AG08395 (cell line): ENCODE data around the gene ARHGEF37.
"Not testable (repeated sequence)": the region's sequence is repeated elsewhere in the genome, so short reads cannot be mapped to it uniquely, and the experiment has no call there.

Experiments used
- DNase-seq: peaks from one replicate; pipeline ENCODE4 v3.0.0; 2012; ENCODE audit warnings: mixed read lengths, low spot score

ARHGEF37 gene

DNA sequence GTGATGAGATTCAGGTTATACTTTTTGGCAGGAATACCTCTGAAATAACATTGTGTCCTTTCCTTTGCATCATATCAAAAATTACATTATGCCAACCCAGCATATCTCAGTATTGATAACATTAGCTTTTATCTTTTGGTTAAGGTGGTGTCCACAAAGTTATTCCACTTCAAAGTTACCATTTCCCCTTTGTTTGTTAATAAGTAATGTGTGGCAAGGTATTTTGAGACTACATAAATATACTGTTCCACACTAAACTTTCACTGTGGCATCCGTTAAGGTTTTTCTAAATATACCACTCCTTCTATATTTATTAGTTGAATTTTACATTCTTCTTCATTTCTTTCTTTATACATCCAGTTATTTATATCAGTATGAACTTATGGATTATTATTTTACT is 14.1 kb upstream of the ARHGEF37 start:
- no peak for DNase-seq

DNA sequence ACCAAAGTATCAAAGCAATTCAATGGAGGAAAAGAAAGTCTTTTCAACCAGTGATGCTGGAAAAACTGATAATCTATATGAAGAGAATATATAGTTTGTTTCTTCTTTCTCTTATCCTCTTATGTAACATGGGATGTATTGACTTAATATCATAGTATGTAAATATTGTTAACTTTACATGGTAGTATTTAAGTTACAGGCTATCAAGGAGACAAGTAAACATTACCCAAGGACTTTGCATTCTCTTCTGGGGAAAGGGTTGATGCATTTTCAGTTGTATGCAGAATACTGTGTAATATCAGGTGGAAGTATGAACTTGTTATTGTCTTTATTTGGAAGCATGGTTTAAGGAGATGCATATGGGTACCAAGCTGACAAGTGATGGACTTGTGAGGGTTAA is 9.1 kb upstream of the ARHGEF37 start:
- no peak for DNase-seq

DNA sequence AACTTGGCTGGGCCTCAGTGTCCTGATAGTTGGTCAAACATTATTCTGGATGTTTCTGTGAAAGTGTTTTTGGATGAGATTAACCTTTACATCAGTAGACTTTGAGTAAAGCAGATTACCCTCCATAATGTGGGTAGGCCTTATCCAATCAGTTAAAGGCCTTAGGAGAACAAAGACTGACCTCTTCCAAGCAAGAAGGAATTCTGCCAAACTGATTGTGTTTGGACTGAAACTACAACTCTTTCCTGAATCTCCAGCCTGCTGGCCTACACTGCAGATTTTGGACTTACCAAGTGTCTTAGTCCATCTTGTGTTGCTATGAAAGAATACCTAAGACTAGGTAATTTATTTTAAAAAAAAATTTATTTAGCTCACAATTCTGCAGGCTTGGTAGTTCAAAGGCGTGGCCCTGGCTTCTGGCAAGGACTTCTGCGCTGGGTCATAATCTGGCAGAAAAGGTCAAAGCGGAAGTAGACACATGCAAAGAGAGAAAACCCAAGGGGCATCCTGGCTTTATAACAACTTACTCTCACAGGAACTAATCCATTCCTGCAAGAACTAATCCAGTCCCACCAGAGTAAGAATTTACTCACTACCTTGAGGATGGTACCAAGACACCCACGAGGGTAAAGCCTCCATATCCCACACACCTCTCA is 8.6 kb upstream of the ARHGEF37 start:
- no peak for DNase-seq

DNA sequence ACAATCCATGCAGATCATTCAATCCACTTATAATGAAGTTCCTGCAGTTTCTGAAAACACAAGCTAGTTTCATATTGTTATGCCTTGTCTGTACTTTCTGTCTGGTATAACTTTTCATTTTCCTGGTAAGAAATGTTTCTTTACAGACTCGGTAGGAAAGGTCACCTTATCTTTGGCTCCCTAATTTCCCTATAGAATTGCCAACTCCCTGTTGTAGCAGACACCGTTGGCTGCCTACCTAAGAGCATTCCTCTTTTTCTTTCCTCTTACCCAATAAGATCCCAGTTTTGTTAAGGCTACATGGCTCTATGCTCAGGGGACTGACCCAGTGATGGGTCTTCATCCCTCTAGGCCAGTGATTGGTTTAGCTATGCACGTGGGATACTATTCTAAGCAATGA is 6.2 kb upstream of the ARHGEF37 start:
- DNase-seq, result no peak

DNA sequence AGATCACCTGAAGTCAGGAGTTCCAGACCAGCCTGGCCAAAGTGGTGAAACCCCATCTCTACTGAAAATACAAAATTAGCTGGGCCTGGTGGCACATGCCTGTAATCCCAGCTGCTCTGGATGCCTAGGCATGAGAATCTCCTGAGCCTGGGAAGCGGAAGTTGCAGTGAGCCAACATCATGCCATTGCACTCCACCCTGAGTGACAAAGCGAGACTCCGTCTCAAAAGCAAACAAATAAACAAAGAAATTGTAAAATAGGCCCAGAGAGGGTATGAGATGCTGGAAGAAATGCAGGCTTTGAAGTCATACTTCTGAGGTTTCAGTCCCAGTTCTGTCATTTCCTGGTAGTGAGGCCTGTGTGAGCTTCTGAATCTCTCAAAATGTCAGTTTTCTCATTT is 5.3 kb upstream of the ARHGEF37 start:
- DNase-seq, result no peak

DNA sequence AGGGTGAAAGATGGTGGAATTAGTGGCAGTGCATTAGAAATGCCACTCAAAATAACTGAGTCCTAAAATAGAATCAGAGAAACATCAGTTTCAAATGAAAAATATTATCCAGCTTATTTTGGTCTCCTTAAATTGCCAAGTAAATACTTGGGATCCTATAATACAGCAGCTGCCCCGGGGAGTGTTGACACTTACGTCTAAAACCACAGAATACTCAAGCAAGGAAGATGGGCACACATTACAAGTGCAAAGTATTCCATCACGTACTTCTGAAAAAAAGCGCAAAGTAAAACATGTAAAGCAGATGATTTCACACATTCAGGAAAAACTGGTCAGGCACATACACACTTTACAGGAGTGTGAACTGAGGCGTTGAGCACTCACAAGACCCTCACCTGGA is 2.4 kb upstream of the ARHGEF37 start:
- no peak for DNase-seq

DNA sequence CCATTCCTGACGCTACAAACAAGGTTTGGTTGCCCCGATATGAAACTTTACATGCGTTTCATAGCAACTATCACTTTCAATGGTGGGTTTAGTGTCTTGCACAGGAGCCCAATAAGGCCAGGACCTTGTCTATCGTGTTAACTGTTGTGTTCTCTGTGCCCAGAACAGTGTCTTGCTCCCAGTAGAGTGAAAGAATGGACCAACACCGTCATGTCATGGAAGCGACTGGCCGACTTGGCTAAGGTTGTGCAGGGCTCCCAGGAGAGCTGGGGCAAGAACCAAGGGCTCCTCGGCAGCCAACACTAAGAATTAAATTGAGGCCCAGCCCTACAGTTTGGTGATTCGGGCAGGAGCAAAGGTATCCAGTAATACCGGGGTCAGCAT is 498 bp upstream of the ARHGEF37 start:
- DNase-seq, result no peak

DNA sequence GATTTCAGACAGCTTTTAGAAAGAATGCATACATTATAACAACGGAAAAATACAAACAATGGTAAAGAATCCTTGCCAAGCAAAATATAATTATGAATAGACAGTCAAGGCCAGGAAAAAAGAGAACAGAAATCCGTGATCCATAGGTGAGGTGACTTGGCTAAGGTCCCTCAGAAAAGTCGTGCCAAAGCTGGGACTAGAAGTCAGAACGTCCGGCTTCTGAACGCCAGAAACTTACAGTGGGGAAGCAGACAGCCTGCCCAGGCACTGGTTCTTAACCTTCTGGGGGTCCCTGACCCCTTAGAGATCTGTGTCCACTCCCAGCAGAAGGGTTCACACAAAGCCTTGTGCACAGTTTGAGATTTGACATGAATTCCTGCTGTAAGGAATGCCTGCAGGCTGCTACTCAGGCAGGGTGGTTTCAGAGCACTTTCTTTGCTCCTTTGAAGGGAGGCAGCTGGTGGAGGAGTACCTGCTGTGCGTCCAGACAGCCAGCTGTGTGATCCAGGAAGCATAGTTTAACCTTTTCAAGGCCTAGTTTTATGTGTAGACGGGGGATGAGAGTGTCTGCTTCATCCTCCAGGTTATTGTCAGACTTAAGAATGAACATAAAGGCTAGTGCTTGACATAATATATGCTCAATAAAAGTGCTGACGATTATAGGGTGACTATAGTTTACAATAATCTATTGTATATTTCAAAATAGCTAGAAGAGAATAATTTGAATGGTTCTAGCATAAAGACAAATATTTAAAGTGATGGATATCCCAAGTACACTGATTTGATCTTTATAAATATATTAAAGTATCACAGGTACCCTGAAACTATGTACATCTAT is 852 bp downstream of the ARHGEF37 start:
- no peak for DNase-seq

DNA sequence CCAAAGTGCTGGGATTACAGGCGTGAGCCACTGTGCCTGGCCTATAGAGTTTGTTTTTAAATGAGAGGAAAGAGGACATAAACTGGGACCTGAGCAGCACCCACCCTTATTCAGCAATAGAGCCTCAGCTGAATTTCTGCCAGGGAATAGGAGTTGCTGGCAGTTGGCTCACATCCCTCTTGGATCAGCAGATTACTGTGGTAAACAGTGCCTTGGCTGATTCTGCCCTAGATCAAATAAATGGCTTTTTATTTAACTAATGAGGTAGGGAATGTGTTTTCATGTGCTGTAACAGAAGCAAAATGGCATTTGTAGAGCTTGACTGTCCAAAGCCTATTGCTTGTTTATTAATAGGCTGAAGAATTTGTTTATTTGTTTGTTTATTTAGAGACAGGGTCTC is 2.1 kb downstream of the ARHGEF37 start:
- peak; percentile 18 for DNase-seq

DNA sequence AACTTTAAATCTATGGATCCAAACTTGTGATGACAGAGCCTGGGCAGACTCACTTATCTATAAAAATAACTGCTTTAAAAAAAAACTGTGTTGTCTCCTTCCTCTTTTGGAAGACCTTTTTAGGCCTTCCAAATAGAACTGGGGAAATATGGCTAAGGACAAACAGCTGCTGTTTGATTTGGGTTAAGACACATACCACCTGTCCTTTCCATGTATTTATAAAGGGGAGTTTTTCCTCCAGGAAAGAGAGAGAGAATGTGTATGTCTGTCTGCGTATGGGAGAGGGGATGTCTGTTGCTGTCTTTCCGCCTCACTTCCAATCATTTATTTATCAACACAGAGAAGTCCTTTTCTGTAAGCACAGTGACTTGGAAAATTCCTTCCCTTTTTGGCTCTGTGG is 2.8 kb downstream of the ARHGEF37 start:
- no peak for DNase-seq

DNA sequence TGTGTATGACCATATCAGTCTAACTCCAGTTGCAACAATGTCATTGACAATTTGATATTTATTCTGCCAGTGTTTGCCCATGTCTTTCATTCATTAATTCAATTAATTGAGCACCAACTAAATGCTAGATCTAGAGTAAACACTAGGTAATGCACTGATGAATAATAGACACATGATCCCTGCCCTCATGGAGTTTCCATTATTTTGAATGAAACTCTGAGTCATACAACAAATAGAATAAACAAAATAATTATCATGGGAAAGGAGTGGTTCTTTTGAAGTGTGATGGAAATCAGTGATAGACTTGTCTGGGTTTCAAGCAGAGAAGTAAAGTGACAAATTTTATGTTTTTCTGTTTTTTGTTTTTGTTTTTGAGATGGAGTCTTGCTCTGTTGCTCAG is 4.6 kb downstream of the ARHGEF37 start:
- DNase-seq, result no peak

DNA sequence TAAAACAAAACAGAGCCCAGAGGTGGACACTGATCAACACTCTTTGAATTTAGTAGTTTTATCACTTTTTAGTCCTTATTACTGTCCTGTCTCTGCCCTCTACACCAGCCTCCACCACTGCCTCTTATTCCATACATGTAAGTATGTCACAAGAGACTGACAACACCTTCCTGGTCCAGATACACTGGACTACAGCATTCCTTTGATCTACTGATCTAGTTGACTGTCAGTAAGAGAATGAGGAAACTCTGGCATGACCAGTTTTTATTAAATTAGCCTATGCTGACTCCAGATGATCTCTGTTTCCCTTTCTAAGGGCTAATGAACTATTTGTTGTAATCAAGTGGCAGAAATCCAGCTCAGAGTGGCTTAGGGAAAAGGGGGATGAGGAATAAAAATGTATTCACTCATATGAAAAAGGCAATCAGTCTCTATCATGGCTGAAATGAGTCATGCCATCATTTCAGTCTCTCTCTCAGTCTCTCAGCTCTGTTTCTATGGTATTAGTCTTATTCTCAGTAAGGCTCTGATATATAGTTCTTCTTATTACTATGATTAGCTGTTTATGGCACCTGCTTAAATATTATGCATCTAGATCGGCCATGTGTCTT is 5.5 kb downstream of the ARHGEF37 start:
- no peak for DNase-seq

DNA sequence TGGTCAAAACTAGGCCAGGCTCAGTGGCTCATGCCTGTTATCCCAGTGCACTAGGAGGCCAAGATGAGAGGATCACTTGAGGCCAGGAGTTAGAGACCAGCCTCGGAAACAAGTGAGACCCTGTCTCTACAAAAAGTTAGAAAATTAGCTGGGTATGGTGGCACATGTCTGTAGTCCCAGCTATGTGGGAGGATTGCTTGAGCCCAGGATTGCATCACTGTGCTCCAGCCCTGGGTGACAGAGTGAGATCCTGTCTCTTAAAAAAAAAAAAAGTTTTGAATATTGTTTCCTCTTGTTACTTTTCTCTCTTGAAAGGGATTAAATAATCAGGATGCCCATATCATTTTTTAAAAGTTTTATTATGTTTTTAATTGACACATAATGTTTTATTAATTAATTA is 7.6 kb downstream of the ARHGEF37 start:
- no peak for DNase-seq

DNA sequence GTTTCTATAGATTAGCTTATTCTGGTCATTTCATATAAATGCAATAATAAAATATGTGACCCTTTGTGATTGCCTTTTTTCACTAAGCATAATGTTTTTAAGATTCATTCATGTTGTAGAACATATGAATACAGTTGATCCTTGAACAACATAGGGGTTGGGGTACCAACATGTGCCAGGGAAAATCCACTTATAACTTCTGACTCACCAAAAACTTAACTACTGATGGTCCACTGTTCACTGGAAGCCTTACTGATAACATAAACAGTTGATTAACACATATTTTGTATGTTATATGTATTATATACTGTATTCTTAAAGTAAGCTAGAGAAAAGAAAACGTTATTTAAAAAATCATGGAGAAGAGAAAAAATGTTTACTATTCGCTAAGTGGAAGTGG is 12.1 kb downstream of the ARHGEF37 start:
- no peak for DNase-seq

DNA sequence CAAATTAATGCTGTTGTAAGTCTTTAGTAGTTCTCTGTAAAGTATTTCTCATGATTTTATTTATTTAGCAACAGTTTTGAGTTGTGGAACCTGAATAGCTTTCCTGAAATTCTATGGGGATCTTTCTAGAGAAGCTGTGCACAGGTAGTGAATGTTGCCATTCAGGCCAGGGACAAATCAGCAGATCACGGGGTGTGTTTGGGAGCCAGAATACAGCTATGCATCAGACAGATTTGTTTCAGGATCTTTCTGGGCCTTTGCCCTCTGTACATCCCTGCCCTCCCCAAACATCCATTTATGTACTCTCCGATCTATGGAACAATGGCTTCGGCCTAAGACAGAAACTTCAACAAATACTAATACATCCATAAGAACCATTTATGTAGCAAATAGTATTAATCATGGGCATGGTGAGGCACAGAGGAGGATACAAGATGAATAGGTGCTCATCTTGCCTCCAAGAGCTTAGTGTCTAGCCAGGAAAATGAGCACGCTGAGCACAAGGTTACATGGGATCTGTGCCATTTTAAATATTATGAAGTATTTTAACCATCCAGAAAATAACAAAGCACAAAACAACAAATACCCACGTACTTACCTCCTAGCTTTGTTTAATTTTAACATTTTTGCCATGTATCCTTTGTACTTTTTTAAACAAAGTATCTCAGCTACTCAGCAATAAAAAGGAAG is 13.1 kb downstream of the ARHGEF37 start:
- no peak for DNase-seq

DNA sequence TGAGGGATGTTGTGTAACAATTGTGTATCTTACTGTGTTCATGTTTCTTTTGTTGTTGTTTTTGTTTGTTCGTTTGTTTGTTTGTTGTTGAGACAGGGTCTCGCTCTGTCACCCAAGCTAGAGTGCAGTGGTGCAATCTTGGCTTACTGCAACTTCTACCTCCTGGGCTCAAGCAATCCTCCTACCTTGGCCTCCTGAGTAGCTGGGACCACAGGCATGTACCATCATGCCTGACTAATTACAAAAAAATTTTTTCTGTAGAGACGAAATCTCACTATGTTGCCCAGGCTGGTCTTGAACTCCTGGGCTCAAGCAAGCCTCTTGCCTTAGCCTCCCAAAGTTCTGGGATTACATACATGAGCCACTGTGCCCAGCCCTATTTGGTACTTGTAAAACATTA is 13.8 kb downstream of the ARHGEF37 start:
- DNase-seq, result not testable (repeated sequence)

DNA sequence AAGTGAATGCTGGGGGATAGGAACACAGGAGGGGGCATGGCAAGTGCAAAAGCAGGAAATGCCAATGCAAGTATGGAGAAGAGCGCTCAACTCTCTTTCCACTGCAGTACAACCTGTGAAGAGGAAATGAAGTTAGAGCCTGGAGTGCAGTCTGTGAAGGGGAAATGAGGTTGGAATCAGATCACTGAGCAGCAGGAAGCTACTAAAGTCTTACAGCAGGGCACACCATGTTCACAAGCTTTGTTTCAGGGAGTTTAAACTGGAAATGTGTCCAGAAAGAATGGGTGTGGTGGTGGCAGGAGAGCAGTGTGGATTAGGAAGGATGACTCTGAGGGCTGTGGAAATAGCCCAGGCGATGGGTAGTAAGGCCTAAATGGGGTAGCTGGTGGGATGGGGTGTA is 15.4 kb downstream of the ARHGEF37 start:
- no peak for DNase-seq

DNA sequence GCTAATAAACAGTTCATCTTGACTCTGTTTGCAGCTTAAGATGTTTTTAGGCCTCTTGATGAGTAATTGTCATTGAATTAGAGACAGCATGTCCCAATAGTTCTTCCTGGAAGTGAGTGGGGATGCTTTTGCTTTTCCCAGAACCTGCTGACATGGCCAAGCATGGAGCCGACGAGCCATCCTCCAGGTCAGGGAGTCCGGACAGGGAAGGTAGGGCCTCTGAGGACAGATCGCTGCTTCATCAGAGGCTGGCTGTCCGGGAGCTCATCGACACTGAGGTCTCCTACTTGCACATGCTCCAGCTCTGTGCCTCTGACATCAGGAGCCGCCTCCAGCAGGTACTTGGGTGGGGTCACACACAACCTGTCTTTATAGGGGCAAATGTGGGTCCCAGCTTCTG is 16.3 kb downstream of the ARHGEF37 start:
- DNase-seq, result no peak

DNA sequence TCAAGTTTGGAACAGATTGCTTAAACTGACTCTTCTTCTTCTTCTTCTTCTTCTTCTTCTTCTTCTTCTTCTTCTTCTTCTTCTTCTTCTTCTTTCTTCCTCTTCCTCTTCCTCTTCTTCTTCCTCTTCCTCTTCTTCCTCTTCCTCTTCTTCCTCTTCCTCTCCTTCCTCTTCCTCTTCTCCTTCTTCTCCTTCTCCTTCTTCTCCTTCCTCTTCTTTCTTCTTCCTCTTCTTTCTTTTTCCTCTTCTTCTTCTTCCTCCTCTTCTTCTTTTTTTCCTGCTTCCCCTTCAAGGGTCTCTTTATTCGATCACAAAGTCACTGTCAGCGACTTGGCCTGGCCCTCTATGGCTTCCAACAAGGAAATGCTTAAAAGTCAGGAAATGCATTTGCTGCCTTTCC is 16.9 kb downstream of the ARHGEF37 start:
- DNase-seq, result not testable (repeated sequence)

DNA sequence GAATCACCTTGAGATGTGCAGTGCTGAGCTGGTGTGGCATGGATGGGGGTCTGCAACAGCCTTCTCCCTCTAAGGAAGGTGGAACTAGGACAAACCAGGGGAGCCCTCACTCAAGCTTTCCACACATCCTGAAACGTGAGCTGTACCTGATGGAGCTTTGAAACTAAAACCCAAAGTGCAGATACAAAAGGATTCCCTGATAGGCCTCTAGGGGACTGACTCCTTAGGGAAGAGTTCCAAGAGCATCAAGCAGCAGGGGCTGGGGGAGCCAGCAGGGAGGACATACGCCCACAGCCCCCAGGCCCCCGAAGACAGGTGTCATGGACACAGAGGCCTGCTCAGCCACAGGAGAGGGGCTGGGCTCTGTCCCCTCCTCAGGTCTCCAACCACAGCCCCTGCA is 17.7 kb downstream of the ARHGEF37 start:
- DNase-seq, result no peak

DNA sequence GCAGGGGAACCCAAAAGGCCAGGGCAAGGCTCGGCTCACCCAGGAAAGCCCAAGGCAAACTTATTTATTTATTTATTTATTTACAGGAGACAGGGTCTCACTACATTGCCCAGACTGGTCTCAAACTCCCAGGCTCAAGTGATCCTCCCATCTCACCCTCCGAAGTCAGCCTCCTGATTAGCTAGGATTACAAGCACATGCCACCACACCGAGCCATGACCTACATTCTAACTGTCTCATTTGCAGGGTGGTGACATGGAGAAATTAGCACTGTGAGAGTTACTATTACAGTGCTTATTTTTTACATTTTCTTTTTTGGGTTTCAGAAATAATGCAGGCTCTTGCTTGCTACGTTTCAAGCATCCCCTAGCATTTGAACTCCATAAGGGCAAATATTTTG is 18.1 kb downstream of the ARHGEF37 start:
- DNase-seq, result no peak

DNA sequence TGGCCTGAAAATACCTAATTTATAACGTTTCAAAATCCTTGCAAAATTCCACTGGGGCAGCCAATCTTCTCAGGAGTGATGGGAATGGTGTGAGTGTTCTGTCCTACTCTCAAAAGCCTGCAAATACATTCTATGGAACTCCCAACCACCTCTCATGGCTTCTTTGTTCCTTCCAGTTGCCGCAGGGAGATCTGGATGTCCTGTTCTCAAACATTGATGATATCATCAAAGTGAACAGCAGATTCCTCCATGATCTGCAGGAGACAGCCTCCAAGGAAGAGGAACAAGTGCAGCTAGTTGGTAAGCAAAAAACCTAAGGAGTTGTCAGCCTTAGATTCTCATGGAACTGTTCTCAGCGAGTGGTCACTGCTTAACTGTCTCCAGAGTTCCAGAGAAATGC is 19.6 kb downstream of the ARHGEF37 start:
- no peak for DNase-seq

DNA sequence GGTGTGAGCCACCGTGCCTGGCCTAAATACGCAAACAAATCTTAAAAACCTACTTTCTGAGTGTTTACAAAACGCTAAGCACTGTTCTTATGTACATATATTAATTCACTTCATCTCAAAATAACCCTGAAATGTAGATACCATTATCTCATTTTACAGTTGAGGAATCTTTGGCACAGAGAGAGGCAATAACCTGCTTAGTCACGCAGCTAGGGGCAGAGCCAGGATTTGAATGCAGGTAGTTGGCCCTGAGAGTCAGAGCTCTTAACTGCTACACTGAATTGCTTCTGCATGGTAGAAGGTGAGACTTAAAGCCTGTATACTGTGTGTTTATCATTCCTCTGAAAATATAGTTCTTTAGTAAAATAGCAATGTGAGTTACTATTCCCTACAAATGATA is 21.9 kb downstream of the ARHGEF37 start:
- no peak for DNase-seq
